GM19025 (cell line): ENCODE measurements around the gene RXFP3.

Experiments
- ATAC-seq: cut with Tn5 transposase; IDR thresholded peaks from one replicate; pipeline ENCODE4 v1.9.1; 2021; ENCODE audit warnings: mild to moderate bottlenecking, low read depth, moderate library complexity; ENCODE audit not compliant: unreplicated experiment

The RXFP3 gene

DNA sequence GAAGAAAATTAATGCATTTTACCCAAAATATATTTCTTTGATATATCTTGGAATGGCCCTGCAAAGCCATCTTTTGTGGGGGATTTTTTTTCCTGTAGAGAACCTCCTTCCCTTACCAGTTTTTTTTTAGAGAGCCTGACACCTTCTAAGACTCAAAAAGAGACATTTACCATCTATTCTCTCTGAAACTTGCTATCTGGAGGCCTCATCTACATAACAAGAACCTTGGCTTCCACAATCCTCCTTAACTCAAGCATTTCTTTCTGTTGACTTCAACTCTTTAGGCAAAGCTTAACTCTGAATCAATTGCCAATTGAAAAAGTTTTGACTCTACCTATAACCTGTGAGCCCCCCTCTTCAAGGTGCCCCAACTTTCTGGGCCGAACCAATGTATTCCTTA lies 42.1 kb downstream of the RXFP3 start:
- ATAC-seq, result no peak

- ATAC-seq, result no peak
These were observed 43.8 kb downstream of the RXFP3 start for GRCh38 chr5:33980030-33980429.

DNA sequence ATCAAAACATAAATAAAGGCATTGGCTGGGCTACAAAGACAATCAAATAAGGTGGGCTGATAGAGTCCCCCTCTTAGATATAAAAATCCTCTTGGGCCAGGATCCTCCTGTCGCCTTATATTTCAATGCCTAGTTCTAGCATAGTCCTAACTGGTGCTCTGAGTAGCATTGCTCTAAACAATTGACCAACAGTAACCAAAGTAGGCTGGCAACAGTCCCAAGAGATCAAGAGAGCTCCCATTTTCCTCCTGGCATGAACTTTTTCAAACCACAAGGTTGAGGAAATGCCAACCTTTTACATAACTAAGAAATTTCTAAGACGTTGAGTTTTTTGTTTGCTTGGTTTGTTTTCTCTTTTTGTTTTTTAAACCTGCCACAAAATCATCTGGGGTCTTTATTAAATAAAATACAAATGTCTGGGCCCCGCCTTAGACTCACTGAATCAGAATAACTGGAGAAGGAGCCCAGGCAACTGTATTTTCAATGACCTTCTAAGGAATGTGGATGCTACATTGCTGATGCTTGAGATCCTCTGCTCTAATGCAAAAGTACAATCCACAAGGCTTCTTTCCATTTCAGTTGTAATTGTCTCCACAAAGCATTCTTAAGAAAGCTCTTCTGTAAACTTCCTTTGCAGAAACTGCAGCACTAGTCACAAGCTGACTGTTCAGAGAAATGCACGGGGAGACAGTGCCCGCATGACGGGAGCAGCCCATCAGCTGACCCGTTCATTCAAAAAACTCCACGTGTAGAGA lies 45.4 kb downstream of the RXFP3 start:
- ATAC-seq, result no peak

- no peak for ATAC-seq
These were observed 48.0 kb downstream of the RXFP3 start for GRCh38 chr5:33984178-33984577.

DNA sequence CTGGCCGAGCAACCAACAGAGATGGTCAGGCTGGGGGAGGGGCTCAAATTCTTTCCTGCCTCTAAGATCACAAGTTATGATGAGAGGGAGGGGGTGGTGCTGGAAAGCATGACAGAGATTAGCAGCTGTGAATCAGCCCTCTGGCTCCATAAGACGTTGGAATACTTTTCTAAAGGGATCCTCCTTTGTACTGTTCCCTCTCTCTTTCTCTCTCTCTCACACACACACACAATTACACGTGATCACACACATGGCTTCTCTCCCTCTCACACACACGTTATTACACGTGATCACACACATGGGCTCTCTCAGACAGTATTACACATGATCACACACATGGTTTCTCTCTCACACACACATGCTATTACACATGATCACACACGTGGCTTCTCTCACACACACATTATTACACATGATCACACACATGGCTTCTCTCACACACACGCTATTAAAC lies 48.5 kb downstream of the RXFP3 start, which contains the start of gene SLC45A2:
Gene SLC45A2, minus strand, starts transcription at position 23 of the 454 bp plus-strand sequence. CDS start 110 bp downstream, outside the sequence.
- ATAC-seq, result no peak

- no peak for ATAC-seq
These were observed 49.3 kb downstream of the RXFP3 start for GRCh38 chr5:33985447-33985846.
